GM19463 (cell line): ENCODE data around the gene EFNA5.
"Not testable (repeated sequence)": the region's sequence is repeated elsewhere in the genome, so short reads cannot be mapped to it uniquely, and the experiment has no call there.

Experiments used
- ATAC-seq: cut with Tn5 transposase; IDR thresholded peaks from one replicate; pipeline ENCODE4 v1.9.1; 2021; ENCODE audit warnings: mild to moderate bottlenecking, moderate library complexity; ENCODE audit not compliant: unreplicated experiment

The EFNA5 gene

GRCh38 chr5:107437154-107437553 lies 233.6 kb downstream of the EFNA5 start:
- no peak for ATAC-seq

GRCh38 chr5:107436201-107436600 lies 234.5 kb downstream of the EFNA5 start:
- ATAC-seq, result no peak

DNA sequence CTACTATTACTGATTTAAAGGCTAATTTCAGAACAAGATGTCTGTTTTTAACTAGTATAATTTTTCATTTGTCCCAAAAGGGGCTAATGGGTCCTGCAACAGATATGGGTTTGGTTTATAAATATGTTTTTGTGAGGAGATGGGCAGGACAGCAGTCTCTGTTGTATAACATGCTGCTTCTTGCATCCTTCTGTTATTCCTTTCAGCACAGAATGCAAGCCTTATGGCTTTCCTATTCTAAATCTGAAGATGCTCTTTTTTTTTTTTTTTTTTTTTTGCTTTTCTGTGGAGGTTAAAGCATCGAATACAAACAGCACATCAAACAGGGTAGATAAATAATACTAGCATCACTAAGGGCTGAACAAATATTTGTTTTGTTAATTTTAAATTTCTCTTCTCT lies 235.7 kb downstream of the EFNA5 start:
- no peak for ATAC-seq

- not testable (repeated sequence) for ATAC-seq
These were observed 237.1 kb downstream of the EFNA5 start for GRCh38 chr5:107433646-107434045.

DNA sequence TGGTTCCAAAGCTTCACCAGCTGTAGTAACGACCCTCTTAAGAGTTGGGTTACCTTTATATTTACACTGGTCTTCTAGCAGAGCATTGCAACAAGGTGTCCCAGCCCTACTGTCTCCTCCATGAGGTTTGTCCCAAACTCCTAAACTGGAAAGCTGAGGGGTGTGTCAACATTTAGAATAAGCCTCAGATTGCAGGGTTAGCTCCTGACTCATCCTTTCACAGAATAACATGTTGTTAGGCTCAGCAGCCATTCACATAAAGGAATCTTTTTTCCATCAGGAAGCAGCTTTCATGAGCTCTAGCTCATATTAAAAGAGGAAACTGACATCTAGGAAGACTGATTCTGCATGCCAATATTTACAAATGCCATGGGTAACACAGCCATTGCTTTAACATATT lies 238.7 kb downstream of the EFNA5 start:
- no peak for ATAC-seq

DNA sequence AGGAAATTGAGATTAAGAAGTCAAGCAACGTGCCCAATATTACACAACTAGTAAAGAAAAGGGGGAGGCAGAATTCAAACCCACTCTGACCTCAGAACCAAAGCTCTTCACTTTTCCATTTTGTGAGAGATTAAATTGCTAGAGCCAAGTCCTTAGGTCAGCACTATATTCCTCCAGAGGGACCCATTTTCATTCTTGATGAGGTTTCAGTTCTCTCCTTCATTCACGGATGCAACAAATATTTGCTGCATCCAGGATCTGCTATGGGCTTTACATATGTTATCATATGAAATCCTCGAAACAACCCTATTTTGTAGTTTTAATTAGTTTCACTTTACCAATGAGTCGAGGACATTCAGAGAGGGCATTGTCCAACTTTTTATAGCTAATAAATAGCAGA lies 239.2 kb downstream of the EFNA5 start:
- no peak for ATAC-seq

DNA sequence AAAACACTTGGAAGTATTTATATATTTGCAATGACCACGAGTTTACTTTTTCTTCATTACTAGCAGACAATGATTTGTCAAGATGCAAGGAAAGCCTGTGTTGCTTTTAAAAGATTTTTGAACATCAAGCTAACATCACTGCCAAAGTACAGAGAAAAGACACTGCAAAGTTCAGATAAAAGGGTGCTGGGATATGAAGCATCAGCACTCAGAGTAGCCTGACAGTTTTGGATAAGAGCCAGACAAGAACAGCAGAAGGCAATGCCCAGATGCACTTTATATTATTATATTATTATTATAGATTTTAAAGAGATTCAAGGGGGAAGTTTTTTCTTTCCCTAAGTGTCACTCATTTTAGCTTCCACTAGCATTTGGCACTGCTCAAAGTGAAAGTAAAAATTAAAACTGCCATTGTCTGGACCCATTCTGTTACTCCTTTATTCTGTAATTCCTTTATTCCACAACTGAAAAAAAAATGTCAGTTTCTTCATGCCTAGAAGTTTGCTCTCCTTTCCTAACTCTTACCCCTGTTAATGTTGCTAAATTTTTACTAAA lies 240.6 kb downstream of the EFNA5 start:
- no peak for ATAC-seq

GRCh38 chr5:107428303-107428813 lies 242.4 kb downstream of the EFNA5 start:
- peak; percentile 44 for ATAC-seq

- ATAC-seq, result no peak
These were observed 243.9 kb downstream of the EFNA5 start for GRCh38 chr5:107426872-107427271.

DNA sequence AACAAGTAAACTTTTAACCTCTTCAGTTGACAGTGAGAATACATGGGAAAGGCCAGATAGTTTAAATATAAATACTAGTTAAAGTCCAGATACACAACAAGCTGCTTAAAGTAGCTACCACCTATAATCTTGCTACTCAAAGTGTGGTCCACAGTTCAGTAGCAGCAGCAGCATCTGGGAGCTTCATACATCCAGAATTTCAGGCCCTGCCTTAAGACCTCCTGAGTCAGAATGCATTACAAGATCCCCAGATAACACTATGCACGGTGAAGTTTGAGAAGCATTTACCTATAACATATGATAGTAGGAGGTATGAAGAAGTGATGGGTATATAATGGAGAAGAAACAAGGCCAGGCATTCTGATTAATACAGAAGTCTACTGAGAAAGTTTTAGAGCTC lies 244.5 kb downstream of the EFNA5 start:
- no peak for ATAC-seq

- no peak for ATAC-seq
These were observed 245.2 kb downstream of the EFNA5 start for GRCh38 chr5:107425541-107426031.

DNA sequence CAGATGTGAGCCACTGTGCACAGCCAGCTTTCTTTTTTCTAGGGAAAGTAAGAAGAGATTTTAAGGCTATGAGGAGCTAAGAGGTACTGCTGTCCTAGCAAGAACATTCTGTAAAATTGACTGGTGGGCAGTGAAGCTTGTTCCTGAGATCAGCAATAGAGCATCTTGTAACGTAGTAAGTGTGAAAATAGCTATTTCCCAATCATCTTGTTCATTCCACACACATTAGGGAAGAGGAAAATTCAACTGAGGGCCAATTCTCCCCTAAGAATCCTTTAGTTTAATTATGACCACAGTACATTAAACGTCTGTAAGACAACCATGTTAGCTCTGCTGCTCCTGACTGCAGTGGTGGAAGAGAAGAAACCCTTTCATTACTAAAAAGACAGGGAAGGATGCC lies 246.2 kb downstream of the EFNA5 start:
- no peak for ATAC-seq

DNA sequence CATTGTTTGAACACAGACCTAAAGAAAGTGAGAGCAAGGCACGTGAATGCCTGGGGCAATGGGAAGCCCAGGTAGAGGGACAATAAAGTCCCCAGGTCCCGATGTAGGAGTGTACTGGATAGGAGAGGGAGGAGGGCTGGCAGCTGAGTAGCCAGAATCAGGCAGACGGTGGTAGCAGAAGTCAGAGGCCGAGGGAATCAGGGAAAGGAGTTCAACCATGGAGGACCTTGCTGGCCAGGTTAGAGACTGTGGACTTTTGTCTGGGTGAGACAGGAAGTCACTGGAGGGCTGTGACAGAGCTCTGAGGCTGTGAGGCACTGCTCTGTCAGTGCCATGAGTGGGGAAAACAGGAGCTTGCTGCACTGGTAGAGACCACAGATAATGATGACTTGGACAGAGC lies 248.2 kb downstream of the EFNA5 start:
- peak; percentile 49 for ATAC-seq

DNA sequence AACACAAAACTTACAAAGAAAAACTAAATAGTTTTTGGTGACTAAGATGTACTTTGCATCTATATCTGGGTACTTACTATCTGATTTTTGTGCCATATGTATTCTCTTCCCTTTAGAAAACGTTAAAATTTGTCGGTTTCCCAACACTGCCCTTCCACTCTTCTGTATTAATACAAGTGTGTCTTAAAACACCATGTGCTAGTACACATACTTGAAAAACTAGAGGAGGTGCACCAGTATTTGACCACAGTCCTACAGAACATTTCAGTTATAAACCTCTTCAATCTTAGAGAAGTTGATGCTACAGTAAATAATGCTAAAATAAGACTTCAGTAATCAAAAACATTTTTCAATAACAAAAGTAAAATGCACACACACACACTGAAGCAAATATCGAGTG lies 251.2 kb downstream of the EFNA5 start:
- no peak for ATAC-seq

DNA sequence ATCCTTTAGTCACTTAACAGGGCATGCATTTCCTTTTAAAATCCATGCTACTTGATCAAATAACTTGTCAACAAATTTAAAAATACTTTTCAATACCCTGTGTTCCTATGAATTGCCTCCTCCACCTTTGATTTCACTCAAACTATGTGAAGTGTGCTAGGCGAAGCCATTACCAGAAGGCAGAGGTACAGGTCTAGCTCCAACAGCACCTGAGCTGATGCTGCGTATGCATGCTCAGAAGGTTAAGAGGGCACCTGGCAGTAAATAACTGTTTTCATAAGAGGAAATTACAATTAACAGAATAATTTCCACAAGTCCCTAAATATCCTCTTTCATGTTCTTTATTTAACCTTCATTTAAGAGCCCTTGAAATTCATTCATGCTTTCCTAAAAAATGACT lies 251.8 kb downstream of the EFNA5 start:
- ATAC-seq, result no peak

- no peak for ATAC-seq
These were observed 252.7 kb downstream of the EFNA5 start for GRCh38 chr5:107418071-107418470.

DNA sequence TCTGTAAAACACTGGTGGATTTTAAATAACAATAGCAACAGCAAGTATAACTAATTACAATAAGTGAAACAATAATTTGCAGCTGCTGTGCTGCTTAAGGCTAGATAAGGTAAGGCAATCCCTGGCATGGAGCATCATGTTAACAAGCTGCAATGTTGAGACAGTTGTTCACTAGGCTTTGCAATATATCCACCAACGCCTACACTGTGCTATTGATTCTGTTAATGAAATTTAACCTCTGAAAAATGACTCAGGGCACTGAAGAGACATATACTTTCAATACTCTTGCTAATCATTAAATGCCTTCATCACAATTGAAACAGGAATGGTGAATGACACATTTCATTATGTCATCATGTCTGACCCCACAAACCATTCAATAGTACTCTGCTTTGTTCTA lies 255.0 kb downstream of the EFNA5 start:
- peak; percentile 40 for ATAC-seq

DNA sequence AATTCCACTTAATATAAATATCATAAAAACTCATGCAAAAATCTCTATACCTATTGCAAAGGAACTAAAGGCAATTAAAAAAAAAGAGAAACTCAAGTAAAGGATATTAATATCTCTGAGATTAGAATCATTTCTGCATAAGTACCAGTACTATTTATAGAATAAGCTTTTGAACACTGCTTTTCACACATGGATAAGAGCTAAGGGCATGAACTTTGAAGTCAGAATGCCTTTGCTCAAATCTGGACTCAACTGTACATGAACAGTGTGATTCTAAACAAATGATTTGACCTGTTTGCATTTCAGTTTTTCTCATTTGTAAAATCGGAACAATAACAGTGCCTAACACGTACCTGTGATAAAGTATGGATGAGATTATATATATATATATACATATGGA lies 255.9 kb downstream of the EFNA5 start:
- ATAC-seq, result no peak

DNA sequence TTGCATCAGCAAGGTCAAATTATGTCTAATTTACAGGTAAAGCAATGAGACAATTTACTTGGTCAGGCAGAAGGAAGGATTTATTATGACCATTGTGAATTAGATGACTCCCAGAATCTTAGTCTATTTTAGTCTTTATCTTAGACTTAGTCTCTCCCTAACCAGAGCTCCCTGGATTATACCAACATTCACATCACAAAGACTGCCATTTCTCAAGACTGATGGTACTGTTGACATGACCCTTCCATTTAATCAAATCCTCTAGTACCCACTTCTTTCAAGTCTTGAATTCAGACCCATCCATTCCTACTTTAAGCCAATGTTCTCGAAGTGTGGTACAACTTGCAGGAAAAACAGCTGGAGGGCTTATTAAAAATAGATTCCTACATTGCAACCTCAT lies 257.0 kb downstream of the EFNA5 start:
- no peak for ATAC-seq

DNA sequence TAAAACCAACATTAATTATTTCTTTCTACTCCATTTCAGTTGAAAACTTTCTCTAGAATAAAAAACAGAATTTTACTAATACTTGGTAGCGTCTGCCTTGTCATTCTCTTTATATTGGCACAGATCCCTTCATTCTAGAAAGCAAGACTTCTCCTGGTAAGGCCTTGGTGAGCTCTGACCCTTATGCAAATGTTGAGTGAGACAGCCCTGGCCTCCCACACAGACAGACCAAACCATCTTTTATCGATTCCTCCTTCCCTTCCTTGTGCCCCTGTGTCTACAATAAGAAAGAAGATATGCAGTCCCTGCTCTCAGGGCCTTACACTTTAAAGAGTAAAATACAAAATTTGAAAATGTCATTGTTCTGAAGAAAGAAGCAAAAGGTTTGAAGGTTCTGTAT lies 262.2 kb downstream of the EFNA5 start:
- ATAC-seq, result peak; percentile 82

GRCh38 chr5:107407713-107408298 lies 262.9 kb downstream of the EFNA5 start:
- ATAC-seq, result no peak

DNA sequence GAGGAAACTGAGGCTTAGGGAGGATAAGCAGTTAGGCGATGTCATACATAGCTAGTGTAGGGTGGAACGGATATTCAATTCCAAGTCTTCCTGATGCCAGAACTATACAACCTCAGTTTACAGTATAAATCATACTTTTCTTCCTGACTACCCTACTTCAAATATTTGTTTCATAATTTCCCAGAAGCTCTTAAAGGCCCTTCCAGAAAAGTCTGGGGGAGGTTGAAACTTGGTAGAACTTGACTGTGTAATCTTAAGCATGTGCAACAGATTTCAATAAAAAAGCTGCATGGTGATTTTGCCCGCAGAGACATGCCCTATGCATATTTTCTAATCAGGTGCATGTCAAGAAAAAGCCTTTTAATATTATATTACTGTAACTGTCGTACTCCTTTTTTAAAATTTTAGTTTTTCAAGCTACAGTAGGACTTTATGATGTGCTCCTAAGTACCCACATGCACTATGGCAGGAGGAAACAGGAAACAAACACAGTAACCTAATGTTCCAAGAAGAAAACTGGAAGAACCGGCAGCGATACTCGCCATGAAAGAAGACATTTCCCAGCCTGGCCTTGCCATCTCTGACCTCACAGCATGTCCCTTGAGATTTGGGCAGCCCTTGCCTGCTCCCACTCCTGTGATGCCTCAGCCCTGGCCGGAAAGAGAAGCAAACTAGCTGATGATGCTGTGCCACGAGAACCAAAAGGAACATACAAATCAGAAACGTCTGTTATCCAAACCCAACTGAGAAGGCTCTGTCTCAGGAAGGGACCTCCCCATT lies 266.0 kb downstream of the EFNA5 start:
- no peak for ATAC-seq
